ENCODE measurements around the gene ELFN2.

ELFN2 gene

DNA sequence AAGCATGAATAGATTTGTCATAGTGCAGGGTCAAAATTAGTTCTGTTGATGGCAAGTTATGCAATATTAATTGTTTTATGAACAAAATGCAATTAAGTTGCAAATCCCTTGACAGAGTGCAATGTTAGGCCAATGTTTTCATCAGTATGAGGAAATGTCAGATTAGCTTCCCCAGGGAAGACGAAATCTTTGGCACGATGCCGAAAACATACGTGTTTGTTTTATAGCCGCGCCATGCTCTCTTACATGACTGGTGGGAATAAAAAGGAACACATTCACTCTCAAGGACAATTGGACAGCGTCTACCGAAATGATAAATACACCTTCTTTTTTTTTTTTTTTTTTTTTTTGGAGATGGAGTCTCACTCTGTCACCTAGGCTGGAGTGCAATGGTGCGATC, 31.9 kb upstream of the ELFN2 start:
- H3K36me3 ChIP-seq: peaks cover 0 to 6% (median 0%) of the 10 kb centered on the region in 11 experiments; a peak in 2 of 22 replicates
- peaks cover 5 to 29% (median 12%) of the 10 kb centered on the region in 10 experiments for H3K4me1 ChIP-seq
- no peak overlapping the region for H3K9ac ChIP-seq
- no peak overlapping the region for H3K4me2 ChIP-seq
- TF ChIP-seq Cebpa-rat (IDR thresholded peaks at IDR 0.05): no peak
- no peak overlapping the region for H3K27ac ChIP-seq
- peaks cover 0 to 38% (median 18%) of the 10 kb centered on the region in 11 experiments; a peak in 16 of 22 replicates for H4K20me1 ChIP-seq
- H3K27me3 ChIP-seq: no peaks in the 10 kb centered on the region
- no peak overlapping the region for H3K4me3 ChIP-seq
- no peaks in the 10 kb centered on the region for H3K9me3 ChIP-seq (replicated peaks in 1 of 11)

DNA sequence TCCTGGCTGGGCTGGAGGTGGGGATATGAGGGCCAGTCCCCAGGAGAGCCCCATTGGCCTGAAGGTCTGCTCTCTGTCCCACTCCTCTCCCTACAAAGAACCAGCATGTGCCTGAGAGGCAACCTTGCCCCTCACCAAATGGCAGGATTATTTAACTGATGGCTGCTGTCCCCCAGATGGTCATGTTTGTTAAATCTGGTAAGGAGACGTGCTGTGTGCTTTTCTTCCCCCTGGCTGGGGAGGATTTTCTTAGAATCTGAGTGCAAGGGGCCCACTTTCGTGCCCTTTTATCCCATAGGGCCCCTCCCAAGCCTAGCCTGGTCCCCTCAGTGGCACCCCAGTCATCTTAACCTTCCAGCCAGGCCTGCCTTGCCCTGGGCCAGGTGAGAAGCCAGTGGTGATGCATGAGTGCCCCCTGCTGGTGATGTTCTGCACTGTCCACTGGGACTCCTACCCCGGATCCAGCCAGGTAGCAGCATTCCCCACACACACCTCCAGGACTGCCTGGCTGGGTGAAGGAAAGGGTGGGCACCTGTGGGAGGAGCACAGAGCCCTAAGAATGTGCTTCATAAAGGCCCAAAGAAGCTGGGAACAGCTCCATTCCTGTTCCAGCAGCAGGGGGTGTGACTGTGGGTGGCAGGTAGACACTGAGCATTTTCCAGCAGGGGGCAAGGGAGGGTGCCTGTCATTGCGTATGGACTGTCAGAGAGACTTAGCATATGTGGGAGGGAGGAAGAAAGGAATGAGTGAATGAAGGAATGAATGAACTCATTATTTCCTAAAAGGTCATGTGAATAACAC, 30.0 kb upstream of the ELFN2 start:
- H3K27ac ChIP-seq: no peak overlapping the region
- H3K4me3 ChIP-seq: no peak overlapping the region
- H4K20me1 ChIP-seq: peaks cover 0 to 23% (median 1%) of the 10 kb centered on the region in 11 experiments; a peak in 4 of 22 replicates
- H3K27me3 ChIP-seq: no peaks in the 10 kb centered on the region
- H3K4me2 ChIP-seq: no peak overlapping the region
- H3K36me3 ChIP-seq: peaks cover 0 to 6% (median 0%) of the 10 kb centered on the region in 11 experiments; a peak in 2 of 22 replicates
- peaks cover 0 to 17% (median 6%) of the 10 kb centered on the region in 10 experiments; a peak in 10 of 20 replicates for H3K4me1 ChIP-seq
- TF ChIP-seq Cebpa-rat (IDR thresholded peaks at IDR 0.05): no peak
- H3K9me3 ChIP-seq (replicated peaks in 1 of 11): no peaks in the 10 kb centered on the region
- no peak overlapping the region for H3K9ac ChIP-seq

DNA sequence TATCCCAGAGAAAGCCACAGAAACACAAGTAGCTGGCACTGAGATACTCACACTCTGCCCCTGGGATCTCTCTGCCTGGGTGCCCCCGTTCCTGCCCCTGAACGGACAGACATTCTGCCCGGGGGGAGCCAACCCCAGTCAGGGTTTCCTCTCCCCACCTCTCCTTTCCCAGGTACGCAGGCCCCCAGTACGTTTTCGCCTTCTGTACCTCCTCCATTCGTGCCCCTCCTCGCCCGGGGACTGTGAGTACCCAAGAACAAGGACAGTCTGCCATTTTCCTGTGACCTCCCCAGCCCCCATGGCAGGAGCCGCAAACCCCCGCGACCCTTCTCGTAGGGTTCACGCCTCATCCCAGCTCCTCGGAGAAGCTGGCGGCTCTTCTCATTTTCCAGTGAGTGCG, 29.1 kb upstream of the ELFN2 start:
- H4K20me1 ChIP-seq: peaks cover 0 to 15% (median 0%) of the 10 kb centered on the region in 11 experiments; a peak in 3 of 22 replicates
- H3K27me3 ChIP-seq: no peaks in the 10 kb centered on the region
- no peaks in the 10 kb centered on the region for H3K9me3 ChIP-seq (replicated peaks in 1 of 11)
- H3K4me1 ChIP-seq: peaks cover 0 to 13% (median 6%) of the 10 kb centered on the region in 10 experiments; a peak in 9 of 20 replicates
- no peak for TF ChIP-seq Cebpa-rat (IDR thresholded peaks at IDR 0.05)
- H3K9ac ChIP-seq: peak overlapping the region in 1 of 11 experiments; percentile 35; a peak in 1 of 22 replicates
- no peak overlapping the region for H3K4me3 ChIP-seq
- no peak overlapping the region for H3K27ac ChIP-seq
- H3K4me2 ChIP-seq: peak overlapping the region in 2 of 11 experiments; percentile 8 to 17; a peak in 3 of 22 replicates
- peaks cover 0 to 6% (median 0%) of the 10 kb centered on the region in 11 experiments; a peak in 2 of 22 replicates for H3K36me3 ChIP-seq

DNA sequence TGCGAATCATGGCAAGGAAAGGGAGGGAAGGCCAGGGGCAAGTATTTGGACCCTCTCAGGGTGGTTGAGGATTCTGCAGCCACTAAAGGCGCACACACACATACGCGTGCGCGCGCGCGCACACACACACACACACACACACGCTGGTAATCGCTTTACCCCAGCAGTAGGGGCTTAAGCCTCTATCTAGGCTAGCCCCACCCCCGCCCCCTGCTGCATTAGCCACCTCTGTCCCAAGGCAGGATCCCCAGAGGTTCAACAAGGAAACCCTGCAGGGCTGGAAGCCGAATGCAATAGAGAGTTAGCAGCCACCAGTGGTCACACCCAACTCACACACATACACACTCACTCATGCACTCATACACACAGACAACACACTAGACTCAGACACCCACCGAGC, 28.6 kb upstream of the ELFN2 start:
- H4K20me1 ChIP-seq: peaks cover 0 to 15% (median 0%) of the 10 kb centered on the region in 11 experiments; a peak in 3 of 22 replicates
- no peaks in the 10 kb centered on the region for H3K9me3 ChIP-seq (replicated peaks in 1 of 11)
- H3K36me3 ChIP-seq: peaks cover 0 to 6% (median 0%) of the 10 kb centered on the region in 11 experiments; a peak in 2 of 22 replicates
- H3K4me2 ChIP-seq: peak overlapping the region in 3 of 11 experiments; percentile 8 to 17 (median 15); a peak in 3 of 22 replicates
- no peak overlapping the region for H3K4me3 ChIP-seq
- no peaks in the 10 kb centered on the region; a peak in 1 of 22 replicates for H3K27me3 ChIP-seq
- H3K4me1 ChIP-seq: peaks cover 0 to 13% (median 6%) of the 10 kb centered on the region in 10 experiments; a peak in 9 of 20 replicates
- no peak overlapping the region for H3K27ac ChIP-seq
- no peak for TF ChIP-seq Cebpa-rat (IDR thresholded peaks at IDR 0.05)
- peak overlapping the region in 1 of 11 experiments; percentile 35; a peak in 1 of 22 replicates for H3K9ac ChIP-seq

DNA sequence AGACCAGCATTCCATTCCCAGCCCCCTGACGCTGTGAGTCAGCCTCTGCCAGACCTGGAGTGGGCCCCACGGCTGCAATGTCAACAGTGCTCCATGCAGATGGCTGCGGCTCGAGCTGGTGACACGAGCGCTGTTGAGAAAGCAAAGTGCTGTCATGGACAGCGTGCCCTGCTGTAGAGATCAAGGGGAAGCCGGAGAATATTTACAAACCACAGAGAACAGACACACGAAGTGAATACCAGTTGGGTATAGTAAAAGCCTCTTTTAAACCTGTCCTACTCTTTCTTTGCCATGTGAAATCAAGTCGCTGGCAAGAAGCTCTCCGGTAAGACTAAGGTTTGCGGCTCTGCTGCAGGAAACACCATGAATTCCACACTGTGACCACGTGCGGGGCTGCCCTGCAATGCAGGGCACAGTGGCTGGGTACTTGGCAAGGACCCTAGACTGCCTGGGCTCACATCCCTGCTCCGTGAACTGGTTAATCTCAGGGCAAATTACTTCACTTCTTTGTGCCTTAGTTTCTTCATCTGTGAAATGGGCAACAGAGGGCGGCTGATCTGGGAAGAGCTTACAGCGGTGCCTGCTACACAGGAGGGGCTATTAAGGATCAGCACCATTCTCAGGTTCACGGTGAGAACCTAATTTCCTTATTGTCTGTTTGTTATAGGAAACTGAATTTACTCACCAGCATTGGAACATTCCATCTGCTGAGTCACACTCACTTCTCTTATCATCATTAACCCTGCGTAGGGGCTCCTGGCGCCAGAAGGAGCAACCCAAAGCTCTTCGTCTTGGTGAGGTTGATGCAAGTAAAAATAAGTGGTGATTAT, 27.8 kb upstream of the ELFN2 start:
- Histone ChIP-seq H3K27me3 (no peaks in the 10 kb centered on the region; a peak in 1 of 22 replicates), H3K9me3 (replicated peaks in 1 of 11) (no peaks in the 10 kb centered on the region), H3K9ac (no peak overlapping the region), H4K20me1 (peaks cover 0 to 15% (median 0%) of the 10 kb centered on the region in 11 experiments; a peak in 3 of 22 replicates), H3K4me1 (peaks cover 0 to 13% (median 6%) of the 10 kb centered on the region in 10 experiments; a peak in 13 of 20 replicates), H3K4me2 (no peak overlapping the region), H3K36me3 (no peaks in the 10 kb centered on the region; a peak in 1 of 22 replicates), H3K4me3 (no peak overlapping the region), H3K27ac (no peak overlapping the region)
- no peak for TF ChIP-seq Cebpa-rat (IDR thresholded peaks at IDR 0.05)

DNA sequence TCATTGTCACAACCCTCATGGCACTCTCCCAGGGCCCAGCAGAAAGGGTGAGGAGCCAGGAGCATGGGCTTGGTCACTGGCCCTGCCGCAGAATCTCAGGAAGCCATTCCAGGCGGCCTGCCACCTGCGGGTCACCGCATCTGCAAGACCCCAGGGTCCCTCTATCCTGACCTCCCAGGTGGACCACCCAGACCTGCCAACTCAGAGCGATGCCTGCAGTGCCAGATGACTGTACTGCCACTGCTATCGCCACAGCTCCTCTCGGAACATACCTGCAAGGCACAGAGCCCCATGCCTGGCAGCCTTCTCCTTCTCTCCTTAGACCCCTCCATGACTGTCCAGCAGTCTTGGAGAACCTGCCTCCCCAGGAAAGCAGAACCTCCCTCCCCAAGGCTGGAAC, 26.4 kb upstream of the ELFN2 start:
- H3K27ac ChIP-seq: no peak overlapping the region
- no peak overlapping the region for H3K4me3 ChIP-seq
- peaks cover 0 to 16% (median 0%) of the 10 kb centered on the region in 11 experiments; a peak in 5 of 22 replicates for H4K20me1 ChIP-seq
- H3K9ac ChIP-seq: no peak overlapping the region
- no peak overlapping the region for H3K4me2 ChIP-seq
- no peaks in the 10 kb centered on the region for H3K36me3 ChIP-seq
- no peaks in the 10 kb centered on the region for H3K9me3 ChIP-seq (replicated peaks in 1 of 11)
- no peaks in the 10 kb centered on the region; a peak in 1 of 22 replicates for H3K27me3 ChIP-seq
- no peak for TF ChIP-seq Cebpa-rat (IDR thresholded peaks at IDR 0.05)
- H3K4me1 ChIP-seq: peaks cover 12 to 24% (median 17%) of the 10 kb centered on the region in 10 experiments; a peak in 18 of 20 replicates

DNA sequence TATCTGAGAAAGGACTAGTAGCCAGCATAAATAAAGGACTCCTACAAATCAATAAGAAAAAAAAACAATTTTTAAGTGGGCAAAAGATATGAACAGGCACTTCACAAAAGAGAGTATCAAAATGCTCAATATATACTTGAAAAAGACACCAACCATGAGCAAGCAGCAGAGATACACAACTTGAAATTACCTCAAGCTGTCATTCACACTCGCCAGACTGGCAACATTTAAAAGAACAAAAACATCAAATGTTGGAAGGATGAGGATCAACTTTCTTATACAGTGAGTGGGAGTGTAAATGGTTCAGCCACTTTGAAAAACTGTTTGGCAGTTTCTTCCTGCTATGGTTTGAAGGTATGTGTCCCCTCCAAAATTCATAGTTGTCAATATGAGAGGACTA, 23.9 kb upstream of the ELFN2 start:
- H3K27me3 ChIP-seq: no peaks in the 10 kb centered on the region; a peak in 1 of 22 replicates
- no peak overlapping the region for H3K27ac ChIP-seq

DNA sequence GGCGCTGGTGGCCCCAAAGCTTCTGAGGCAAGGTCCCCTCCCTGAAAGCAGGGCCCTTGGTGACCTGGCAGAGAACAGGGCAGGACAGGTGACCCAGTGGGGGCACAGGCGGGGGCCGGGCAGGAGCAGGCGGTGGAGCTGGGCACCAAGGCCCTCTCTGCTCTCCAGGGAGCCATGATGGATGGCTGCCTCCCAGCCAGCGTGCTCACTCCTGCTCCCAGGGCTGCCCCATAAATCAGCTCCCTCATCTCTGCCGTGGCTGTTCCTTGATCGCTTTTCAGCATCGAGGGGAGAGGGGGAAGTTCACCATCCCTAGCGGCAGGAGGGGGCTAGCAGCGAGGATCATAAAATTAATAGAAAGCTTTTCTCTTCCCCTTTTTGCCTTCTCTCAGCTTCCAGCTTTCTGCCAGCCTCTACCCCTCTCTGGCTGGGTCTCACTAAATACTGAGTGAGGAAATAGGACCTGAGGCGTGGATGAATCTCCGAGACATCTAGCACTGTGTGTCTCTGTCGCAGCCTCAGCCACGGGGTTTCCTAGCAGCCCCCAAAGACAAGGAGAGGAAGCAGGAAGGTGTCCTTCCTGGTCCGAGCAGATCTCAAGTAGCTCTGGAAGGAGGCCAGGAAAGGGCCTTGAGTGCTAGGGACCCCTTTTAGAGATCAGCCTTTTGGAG, 22.2 kb upstream of the ELFN2 start:
- H3K9ac ChIP-seq: peak overlapping the region in 3 of 11 experiments; percentile 24 to 29 (median 24); a peak in 2 of 22 replicates
- H3K4me1 ChIP-seq: peaks cover 9 to 37% (median 25%) of the 10 kb centered on the region in 10 experiments; a peak in 18 of 20 replicates
- H3K9me3 ChIP-seq (replicated peaks in 1 of 11): no peaks in the 10 kb centered on the region
- peaks cover 0 to 10% (median 0%) of the 10 kb centered on the region in 11 experiments; a peak in 2 of 22 replicates for H4K20me1 ChIP-seq
- H3K27ac ChIP-seq: no peak overlapping the region
- H3K36me3 ChIP-seq: no peaks in the 10 kb centered on the region
- TF ChIP-seq Cebpa-rat (IDR thresholded peaks at IDR 0.05): no peak
- peak overlapping the region; percentile 13 to 73 (median 43); a peak in 17 of 22 replicates for H3K4me2 ChIP-seq
- H3K4me3 ChIP-seq: no peak overlapping the region
- H3K27me3 ChIP-seq: no peaks in the 10 kb centered on the region; a peak in 1 of 22 replicates

More for the DNA sequence above, 23.9 kb upstream of the ELFN2 start:
- Histone ChIP-seq H3K4me3 (no peak overlapping the region), H3K4me2 (no peak overlapping the region), H4K20me1 (peaks cover 0 to 10% (median 0%) of the 10 kb centered on the region in 11 experiments; a peak in 3 of 22 replicates), H3K36me3 (no peaks in the 10 kb centered on the region), H3K9ac (peak overlapping the region in 1 of 11 experiments; percentile 5; a peak in 1 of 22 replicates), H3K4me1 (peaks cover 15 to 37% (median 26%) of the 10 kb centered on the region in 10 experiments; a peak in 19 of 20 replicates), H3K9me3 (replicated peaks in 1 of 11) (no peaks in the 10 kb centered on the region)
- TF ChIP-seq Cebpa-rat (IDR thresholded peaks at IDR 0.05): no peak

Measured in BLaER1 treated with 17β-estradiol and CSF1 and Interleukin-3, amounts not matched to agents 10 nM and 100 nM (cell line).